Fibroblast of skin of back (primary cell): ENCODE results near the gene HRH4. TPM values are rescaled to one million over a fixed set of nuclear protein-coding genes. Genes with fewer than 3 reads are reported as not detected.

Experiments used
- DNase-seq: peaks from one replicate; pipeline ENCODE4 v3.0.0-alpha.2; 2013
- polyA plus RNA-seq, 2 experiments: library from polyadenylated mRNA; unstranded; fragments of 120-200 nt; gene quantifications; one replicate each; pipeline ENCODE4 v1.2.1, GENCODE V29; 2013; ENCODE audit not compliant: insufficient read length in 2 of 2

The HRH4 gene, protein sequence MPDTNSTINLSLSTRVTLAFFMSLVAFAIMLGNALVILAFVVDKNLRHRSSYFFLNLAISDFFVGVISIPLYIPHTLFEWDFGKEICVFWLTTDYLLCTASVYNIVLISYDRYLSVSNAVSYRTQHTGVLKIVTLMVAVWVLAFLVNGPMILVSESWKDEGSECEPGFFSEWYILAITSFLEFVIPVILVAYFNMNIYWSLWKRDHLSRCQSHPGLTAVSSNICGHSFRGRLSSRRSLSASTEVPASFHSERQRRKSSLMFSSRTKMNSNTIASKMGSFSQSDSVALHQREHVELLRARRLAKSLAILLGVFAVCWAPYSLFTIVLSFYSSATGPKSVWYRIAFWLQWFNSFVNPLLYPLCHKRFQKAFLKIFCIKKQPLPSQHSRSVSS
- not detected for polyA plus RNA-seq (2013, experiment 1 of 2; ENCODE audit: insufficient read length)
- not detected for polyA plus RNA-seq (2013, experiment 2 of 2; ENCODE audit: insufficient read length)

DNA sequence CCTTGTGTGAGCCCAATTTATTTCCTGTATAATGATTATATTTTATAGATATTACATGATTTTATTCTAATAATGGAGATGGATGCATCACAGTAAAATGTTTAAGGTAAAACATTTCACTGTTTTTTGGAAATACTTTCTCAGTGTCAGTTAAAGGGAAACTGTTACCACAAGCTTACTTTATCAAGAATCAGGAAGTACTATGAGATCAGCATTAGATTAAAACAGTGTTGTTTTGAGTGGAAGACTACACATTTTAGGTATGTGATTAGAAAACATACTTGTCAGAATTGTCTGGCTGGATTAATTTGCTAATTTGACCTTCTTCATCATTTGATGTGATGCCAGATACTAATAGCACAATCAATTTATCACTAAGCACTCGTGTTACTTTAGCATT lies at the start of gene HRH4:
Gene HRH4, plus strand, starts transcription at position 250 of the 400 bp plus-strand sequence. Its CDS starts 92 bp downstream, at position 342.
- DNase-seq = no peak

DNA sequence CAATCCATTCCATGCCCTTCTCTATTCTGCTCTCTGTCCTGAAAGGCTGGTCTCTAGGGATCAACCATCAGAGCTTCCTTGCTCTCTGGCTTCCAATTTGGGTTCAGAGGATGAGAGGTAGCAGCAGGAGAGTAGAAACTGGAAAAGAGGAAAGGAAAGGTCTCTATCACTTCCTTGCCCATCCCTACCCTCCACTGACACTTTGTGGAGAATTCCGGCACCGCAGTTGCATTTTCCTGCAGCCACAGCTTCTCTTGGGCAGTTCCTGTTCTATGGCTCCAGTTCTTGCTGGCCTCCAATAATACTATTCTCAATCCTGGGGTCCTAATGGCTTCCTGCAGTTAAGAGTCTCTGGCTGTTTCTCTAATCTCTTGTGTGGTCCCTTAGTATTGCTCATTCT lies 47.3 kb upstream of the HRH4 start:
- peak; percentile 5 for DNase-seq

DNA sequence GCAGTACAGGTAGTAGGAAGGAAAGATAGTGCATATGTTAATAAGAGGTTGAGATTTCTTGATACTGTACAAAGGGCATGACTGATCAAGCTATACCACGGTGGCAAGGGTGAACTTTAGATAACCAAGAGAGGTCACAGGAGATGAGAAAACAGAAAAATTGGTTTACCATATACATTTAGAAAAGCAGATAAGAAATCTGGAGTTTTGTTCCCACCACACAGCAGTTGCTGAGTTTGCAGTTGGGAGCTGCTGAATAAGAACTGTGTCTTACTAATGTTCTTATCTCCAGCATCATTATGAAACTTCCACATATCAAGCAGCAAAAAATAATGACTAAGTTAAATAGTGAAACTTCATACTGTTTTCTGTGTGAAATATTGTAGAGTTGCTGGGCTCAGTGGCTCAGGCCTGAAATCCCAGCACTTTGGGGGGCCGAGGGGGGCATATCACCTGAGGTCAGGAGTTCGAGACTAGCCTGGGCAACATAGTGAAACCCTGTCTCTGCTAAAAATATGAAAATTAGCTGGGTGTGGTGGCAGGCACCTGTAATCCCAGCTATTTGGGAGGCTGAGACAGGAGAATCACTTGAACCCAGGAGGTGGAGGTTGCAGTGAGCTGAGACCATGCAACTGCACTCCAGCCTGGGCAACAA lies 46.0 kb upstream of the HRH4 start:
- DNase-seq = no peak

DNA sequence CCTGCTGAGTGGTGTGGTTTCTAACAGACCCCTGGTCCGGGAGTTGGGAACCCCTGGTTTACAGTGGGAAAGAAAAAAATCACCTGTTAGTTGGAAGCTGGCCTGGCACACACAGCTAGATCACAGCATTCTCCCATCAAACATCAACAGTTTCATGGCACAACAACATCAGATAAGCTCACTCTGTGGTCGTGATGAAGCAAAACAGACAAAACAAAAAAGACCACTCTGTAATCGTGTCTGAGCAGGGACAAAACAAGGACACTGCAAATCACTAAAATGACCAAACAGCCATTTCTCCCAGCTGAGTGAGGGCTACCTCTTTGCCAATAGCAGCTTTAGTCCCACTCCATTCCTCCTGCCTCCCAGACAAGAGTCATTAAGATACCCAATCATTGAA lies 43.0 kb upstream of the HRH4 start:
- no peak for DNase-seq

DNA sequence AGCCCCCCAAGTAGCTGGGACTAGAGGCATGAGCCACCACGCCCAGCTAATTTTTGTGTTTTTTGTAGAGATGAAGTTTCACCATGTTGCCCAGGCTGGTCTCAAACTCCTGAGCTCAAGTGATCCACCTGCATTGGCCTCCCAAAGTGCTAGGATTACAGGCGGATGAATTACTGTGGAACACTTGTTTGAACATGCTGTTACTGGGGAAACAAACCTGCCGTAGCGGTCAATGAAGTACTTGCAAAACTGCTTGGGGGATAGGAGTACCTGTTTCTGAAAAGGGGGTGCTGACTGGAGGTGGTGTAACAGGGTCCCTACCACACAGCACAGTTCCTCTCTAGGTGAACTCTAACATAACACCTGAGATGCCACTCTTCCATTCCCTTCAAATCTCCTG lies 39.9 kb upstream of the HRH4 start:
- no peak for DNase-seq

DNA sequence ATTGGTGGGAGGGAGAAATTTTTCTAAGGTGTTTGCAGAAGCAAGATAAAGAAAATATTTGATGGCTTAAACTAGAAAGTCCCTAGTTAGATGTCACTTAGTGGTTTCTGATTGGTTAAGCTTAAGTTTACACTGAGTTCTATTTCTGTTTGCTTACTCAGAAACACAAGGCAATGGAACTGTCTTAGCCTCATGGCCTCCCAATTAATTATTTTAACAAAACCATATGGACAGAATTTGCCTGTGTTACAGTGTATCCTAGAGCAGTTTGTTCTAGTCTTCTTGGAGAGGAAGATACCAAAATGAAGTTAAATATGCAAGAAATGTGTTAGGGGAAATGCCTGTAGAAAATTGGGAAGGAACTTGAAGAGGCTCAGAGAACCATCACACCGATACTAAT lies 38.6 kb upstream of the HRH4 start:
- DNase-seq = no peak

DNA sequence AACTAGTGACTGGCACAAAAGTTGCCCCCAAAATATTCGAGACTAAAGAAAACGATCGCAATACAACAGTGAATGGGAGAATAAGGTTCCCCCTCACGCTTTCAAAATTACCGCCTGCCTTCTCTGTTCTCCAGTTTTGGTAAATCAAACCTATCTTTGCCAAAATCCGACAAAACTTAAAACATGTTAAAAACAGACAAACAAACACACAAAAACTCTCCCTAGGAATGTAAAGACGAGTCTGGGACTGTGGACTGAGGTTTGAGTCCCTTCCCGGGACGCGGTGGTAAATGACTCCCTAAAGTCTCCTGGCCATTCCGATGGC lies 34.4 kb upstream of the HRH4 start:
- DNase-seq = no peak

DNA sequence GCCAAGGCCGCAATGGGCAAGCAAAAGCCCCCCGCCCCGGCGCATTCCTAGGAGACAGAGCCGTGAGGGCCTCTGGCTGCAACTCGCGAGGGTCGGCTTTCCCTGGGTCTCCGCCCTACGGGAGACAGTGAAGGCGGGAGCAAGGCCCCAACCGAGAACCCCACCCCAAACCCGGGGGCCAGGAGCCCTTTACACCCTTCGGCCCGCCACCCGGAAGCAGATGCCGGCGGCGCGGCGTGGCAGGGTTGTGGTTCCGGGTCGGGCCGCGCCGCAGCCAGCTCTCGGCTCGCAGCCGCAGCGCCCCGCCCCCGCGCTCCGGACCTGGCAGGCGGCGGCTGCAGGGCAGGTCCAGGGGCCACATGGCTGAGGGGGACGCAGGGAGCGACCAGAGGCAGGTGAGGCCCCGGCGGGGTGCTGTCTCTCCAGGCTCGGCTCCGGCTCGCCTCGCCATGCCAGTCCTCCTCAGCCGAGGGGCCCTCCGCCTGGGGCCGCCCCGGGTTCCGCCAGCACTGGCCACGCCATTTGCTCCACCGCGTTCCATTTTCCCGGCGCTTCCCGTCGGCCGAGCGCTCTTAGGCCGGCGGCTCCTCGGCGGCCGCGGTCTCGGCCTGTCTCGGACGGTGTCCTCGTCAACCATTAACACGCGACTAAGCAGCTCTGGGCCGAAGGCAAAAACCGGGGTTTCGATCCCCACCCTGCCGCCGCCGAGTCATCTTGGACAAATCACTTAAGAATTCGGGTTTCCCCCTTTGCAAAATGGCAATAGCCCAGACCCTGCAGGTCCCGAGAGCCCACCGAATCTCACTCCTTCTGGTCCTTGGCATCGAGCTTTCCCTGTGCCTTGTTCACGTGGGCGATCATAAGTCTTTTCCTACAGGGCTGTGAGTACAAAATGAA lies 33.8 kb upstream of the HRH4 start, which contains the start of gene IMPACT:
Gene IMPACT, plus strand, starts transcription at position 273 of the 897 bp plus-strand sequence. Its CDS starts 87 bp downstream, at position 360.
- peak; percentile 83 for DNase-seq

DNA sequence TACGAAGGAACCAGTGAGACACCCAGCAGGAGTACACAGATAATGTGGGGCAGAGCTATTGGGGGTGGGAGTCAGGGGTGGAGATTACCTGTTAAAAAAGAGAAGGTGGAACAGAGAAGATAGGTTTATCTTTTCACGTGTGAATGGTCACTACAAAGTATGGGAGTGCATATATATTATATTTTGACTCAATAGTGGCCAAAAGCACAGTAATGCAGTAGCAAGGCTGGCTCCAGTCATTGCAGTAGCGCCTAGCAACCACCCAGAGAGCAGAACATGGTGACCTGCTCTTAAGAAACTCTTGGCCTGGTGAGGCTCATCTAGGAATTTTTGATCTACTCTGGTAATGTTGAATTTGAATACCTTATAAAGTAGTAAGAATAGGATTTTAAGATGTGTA lies 33.0 kb upstream of the HRH4 start:
- no peak for DNase-seq

DNA sequence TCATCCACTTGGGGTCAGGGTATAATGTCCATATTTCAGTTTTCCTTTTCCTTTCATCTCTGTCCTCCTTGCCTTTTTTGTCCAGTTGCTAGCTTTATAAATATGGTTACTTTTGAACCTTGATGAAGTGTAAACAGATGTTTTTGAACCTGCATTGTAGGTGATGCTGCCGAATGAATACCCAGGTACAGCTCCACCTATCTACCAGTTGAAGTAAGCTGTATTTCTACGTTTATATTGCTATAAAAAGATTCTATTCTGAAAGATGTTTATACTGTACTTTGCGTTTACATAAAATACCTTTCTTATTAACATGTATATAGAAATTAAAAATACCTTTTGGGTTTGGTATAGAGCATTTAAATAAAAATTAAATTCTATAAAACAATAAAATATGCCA lies 31.7 kb upstream of the HRH4 start:
- no peak for DNase-seq

DNA sequence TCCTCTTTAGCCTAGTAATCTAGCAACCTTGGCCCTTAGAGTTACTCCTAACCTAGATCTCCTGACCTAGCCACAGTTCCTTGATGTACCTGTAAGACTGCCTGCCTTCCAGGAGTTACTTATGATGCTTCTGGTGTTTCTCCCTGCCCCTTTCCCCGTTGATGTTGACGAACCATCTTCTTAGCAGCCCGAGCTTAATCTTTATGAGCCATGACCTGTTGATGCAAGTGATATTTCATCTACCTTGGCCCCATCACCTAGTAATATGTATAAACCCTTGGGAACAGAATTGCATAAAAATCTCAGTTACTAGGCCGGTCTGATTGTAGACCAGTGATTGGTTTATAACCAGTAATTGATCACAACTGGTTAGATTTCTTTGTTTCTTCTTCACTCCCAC lies 31.2 kb upstream of the HRH4 start:
- DNase-seq = no peak

DNA sequence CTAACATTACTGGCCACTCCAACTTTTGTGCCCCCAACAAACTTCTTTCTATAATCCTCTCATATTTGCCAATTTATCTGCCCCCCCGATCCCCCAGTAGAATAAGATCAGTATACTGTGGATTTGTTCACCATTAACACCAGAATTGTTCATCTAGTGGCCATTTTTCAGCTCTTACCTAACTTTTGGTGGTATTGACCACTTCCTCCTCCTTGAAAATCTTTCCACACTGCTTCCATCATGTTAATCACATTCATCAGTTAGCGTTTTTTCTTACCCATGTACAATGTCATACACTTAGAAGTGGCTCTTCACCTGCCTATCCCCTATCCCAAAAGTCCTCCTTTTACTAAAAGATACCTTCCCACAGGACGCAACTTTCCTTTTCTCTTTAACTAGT lies 27.8 kb upstream of the HRH4 start:
- no peak for DNase-seq

DNA sequence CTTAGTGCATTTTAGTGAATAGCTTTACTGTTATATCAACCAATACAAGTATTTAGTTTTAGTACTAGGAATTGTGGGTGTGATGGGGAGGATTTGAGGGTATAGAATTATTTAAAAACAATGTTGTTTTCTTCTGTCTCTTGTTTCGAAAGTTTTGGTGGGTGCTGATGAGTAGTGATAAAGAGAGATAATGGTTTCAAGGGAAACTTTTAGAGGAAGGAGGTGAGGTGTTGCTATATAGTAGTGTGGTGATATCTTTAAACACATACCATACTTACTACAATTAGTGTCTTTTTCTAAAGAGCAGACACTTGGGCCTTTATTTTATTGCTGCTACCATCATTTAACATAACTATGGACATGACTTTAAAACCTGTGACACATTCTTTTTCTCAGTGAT lies 23.5 kb upstream of the HRH4 start:
- DNase-seq = no peak

DNA sequence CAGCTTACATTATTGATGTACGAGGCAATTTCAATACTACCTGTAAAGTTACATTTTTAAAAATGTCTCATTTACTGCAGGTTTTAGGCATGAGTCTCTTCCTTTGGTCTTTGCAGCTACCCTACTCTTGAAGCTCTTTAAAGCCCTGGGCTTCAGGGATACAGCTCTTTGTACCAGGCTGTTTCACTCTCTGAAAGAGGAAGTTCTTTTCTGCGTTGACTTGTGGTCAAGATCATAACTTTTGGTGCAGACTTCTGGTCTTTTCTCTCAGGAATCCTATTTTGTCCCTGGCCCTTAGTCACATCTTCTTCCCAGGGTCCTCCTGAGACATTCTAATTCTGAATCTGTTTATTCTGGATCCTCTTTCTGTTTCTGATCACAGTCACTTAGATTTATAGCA lies 16.6 kb upstream of the HRH4 start:
- DNase-seq = no peak

DNA sequence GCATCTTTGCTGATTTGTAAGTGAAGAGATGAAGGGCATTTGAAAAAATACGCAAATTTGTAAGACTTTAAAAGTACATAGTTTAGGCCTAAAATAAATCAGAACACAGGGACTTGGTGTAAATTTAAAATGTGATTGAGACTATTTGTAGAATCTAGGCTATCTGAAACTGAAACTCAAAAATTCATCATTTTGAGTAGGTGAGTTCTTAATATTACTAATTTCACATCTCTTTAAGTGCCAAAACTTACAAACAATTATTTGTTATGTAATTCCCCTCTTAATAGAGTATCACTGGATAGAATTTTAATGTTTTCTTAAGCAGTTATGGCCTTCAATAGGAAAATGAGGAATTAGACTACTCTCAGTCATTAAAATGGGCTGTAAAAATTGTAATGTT lies 14.0 kb upstream of the HRH4 start:
- DNase-seq = no peak

DNA sequence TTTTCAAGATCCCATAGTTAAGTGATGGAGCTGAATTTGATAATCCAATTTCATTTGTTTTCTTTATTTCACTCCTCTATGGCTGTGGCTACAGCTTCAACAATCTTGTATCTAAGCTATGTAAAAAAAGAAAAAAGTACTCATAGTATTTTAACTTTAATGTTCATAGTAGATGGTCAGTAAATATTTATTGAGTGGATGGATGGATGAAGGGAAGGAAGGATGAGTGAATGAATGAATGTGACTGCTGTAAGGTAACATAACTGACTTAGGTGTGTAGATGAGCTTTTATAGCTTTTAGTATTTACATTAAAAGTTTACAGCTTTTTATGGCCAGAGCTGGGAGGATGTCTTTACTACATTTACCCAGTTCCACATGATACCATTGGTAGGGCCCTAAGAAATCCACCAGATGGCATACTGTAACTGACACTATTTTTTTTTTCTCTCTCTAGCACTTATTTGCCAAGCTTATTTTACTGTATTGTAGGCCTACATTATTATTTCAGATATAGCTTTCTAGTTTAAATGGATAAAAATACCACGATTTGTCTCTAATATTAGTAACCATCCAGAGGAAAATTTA lies 13.4 kb upstream of the HRH4 start:
- DNase-seq = no peak

DNA sequence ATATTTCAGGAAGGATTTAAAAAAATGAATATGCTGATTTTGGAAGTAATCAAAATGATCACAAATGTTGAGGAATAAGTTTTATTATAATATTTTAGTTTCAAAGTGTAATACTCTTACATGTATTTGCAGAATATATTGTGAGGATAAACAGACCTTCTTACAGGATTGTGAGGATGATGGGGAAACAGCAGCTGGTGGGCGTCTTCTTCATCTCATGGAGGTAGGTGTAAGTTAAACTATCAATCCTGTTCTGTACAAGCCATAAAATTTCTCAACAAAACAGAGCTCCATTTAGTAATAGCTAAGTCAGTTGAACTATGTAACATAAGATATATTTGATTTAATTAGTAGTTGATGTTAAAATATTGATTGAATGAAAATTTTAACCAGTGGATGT lies 12.5 kb upstream of the HRH4 start:
- DNase-seq = no peak

DNA sequence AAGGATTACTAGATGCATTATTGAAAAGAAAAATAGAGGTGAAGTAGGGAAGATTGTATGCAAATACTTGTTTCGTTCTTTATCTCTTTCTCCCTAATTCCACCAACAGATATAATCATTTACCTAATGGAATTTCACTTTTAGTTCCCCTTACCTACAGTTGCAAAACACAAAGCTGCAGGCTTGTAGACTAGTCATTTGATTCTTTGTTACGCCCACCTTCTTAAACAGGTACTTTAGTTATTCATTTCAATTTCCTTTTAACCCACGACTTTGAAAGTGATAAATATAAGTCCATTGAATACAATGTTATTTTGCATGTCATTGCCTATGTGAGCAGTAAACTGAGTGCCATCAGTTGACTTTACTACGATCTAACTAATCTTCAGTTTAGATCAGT lies 3.9 kb upstream of the HRH4 start:
- no peak for DNase-seq

DNA sequence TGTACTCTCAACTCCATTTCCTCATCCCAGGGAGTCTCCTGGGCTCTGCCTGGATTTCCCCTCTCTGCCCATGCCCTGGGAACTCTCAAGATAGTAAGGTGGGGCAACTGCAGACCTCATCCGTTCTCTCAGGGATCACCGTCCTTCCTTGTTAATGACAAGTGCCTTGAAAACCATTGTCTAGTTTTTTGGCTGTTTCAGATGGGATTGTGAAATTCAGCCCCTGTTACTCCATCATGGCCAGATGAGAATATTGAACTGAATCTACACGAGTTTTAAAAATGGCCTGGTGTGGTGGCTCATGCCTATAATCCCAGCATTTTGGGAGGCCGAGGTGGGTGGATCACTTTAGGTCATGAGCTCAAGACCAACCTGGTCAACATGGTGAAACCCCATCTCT lies 665 bp upstream of the HRH4 start:
- DNase-seq = no peak

DNA sequence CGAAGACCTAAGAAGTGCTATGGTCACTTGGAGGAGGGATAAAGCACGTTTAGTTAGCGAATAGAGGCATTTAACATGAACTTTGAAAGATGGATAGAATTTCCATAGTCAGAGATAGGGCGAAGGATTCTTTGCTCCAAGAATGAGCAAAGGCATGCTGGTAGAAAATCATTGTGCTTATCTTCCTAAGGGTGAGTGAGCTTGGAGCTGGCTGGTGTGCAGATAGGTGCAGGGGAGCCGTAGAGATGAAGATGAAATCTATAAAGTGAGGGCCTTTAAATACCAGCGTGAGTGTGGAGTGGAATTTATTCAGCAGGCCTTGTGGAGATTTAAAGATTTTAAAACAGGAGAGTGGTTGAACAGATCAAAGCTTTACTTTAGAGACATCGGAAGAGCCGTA lies 1.6 kb downstream of the HRH4 start:
- DNase-seq = no peak

DNA sequence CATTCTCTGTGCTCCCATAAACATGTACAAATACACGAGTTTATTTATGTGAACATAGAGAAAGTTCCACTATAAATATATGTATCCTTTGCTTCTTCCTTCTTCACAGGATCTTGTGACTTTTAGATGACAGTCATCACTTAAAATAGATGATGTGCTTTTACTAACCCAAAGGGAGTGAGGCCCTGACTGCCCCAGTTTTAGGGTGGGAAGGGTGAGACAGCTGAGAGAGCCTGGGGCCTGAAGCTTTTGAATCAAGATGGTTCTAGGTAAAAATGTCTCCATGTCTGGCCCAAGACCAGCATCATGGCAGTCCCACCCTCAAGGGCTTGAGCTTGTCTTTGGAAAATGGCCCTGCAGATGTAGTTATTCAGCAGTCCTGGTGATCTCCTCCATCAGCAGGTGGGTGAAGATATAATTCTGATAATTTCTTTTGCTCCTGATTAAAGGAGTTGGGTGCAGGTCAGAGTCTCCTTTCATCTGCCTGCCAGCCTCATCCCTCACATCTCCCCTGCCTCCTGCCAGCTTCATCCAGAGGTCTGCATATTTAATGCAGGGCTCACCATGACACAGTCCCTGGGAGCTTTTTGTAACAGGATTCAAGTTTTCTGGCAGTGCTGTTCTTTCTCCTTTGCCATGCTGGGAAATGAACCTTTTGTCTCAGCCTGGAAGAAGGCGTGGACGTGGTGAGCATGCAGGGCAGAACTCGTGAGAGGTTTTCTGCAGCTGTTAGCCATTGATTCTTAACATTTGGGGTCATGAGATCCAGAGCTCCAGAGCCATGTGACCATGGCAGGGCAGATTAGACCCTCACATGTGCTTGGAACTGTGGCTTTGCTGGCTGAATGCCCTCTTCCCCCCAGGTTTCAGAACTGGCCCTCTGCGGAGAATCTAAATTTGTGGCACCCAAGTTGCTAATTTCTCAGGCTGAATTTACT lies 2.7 kb downstream of the HRH4 start:
- DNase-seq = no peak

DNA sequence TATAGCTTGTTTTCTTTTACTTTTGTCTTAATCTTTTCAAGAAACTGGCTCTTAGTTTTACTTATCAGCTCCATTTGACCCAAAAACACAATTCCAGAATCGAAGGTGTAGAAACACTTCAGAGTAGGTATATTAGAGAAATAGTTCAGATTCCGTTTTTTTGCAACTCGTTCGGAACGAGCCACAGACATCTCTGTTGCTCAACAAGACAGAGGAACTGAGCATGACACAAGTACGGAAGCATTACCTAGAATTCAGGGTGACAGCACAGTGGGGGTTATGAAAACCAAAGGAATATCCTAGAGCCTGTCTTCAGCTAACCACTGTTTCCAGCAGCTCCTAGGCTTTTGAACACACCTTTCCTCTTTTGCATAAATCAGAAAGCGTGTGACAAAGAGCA lies 5.0 kb downstream of the HRH4 start:
- no peak for DNase-seq
